Left renal cortex interstitium (tissue), 4 donors: ENCODE results near the gene BAIAP3. TPM values are rescaled to one million over a fixed set of nuclear protein-coding genes. Genes with fewer than 3 reads are reported as not detected.

Experiments used
- DNase-seq, 4 donors: peaks; one replicate each; pipeline ENCODE4 v3.0.0-alpha.2; 2013; ENCODE audit warnings: low read depth in 4 of 4, low spot score in 2 of 4, missing footprints in 1 of 4
- polyA plus RNA-seq, 4 donors: library from polyadenylated mRNA; unstranded; fragments of 120-200 nt; gene quantifications; one replicate each; pipeline ENCODE4 v1.2.1, GENCODE V29; 2013; ENCODE audit not compliant: insufficient read length in 4 of 4

The BAIAP3 gene
- polyA plus RNA-seq, 4 donors = 4.9 to 7.0 (median 6.1) TPM

DNA sequence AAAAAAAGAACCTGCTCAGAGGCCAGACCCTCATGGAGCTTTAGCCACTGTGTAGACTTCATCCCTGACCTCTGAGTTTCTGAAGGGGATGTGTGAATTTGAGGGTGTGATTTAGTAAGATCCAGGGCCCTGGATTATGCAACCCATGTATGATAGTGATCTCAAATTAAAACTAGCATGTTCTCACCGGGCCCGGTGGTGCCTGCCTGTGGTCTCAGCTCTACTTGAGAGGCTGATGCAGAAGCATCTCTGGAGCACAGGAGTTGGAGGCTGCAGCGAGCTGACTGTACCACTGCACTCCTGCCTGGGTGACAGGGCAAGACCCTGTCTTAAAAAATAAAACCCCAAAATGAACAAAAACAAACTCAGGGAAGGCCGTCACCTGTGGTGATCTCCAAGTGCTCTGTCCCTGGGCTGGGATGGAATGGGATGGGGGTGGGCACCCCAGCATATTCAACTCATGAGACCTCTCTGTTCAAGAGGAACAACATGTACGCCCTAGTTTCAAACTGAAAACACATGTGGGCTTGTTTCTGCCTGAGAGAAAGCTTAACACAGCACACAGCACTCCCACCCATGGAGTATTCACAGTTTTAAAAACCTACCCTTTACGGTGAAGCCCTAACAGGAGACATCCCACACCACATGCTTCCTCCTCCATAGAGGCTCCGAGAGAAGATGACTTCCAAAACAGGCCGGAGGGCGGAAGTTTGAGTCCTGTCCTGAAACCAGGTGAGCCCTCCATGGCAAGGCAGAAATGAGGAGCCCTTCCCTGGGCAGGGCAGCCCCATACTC, 48.4 kb downstream of the BAIAP3 start:
- no peak for DNase-seq

DNA sequence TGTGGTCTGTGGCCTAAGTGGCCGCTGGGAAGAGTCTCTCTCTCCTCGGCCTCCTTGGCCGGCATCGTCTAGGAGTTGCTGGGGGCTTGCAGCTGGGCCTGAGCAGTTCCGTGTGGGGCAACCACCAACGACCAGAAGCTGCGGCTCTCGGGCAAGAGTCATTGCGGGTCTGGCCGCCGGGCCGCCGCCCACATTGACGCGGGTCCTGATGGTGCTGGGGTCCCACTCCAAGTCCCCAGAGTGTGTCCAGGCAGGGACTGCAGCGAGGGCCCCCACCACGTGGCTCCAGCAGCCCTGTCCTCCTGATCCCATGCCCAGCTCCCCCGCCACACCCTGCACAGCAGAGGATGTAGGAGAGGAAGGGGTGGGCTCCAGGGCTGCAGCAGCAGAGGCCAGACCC, 50.1 kb downstream of the BAIAP3 start:
- DNase-seq = no peak

DNA sequence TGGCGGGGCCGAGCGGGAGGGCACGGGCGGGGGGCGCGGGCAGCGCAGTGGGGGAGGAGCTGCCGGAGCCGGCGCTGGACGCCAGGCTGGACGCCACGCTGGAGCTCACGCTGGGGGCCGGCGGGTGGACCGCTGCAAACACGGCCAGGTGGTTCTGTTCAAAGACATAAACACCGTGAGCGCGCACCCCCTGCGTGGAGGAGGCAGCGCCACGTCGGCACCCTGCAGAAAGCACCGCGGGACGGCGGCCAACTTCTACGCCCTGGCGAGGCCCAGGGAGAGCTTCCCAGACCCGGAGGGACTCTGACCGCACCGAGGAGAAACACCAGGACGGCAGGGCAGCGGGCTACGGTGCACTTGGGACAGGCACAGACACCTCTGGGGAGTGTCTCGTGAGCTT, 51.8 kb downstream of the BAIAP3 start:
- no peak for DNase-seq

DNA sequence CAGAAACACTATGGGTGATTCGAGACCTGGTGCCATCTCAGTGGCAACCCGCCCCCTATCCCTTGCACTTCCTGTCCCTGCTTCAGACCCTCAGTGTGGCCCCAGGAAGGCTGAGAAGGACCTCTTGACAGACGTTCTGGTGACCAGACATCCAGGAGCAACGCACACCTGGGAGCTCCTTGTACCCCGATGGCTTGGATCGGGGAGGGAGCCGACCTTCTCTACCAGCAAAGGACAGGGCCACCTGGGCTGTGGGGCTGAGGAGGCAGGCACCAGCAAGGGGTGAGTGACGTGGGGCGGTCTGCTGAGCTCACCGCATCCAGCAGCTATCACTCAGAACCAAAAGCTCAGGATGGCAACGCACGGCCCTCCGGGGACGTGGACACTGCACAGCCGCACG, 53.9 kb downstream of the BAIAP3 start:
- no peak for DNase-seq

DNA sequence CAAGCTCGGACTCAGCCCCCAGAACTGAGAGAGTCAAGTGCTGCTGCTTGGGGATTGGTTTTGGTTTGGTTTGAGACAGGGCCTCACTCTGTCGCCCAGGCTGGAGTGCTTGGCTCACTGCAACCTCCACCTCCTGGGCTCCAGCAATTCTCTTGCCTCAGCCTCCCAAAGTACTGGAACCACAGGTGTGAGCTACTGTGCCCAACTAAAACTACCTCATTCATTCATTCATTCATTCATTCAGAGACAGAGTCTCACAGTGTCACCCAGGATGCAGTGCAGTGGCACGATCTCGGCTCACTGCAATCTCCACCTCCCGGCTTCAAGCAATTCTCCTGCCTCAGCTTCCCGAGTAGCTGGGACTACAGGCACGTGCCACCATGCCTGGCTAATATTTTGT, 56.3 kb downstream of the BAIAP3 start:
- no peak for DNase-seq

DNA sequence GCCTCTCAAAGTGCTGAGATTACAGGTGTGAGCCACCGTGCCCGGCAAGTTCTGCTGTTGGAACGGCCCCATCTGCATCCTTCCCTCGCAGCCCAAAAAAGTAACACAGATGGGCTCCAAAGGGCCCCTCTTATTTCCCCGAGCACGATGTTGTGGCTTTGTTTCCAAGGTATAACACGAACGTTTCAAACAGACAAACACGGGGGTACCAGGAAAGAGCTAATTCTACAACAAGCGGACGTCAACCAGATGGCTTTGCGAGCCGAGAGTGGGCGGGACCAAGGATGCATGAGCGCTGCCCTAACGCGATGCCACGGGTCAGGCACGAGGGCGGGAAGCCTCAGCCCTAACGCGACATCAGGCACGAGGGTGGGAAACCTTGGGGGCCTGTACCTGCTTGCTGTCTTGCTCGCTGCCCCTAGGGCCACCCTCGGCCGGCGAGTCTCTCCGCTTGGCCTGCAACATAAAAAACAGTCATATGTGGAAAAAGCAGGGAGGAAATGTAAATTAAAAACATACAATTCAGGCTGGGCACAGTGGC, 56.9 kb downstream of the BAIAP3 start:
- no peak for DNase-seq

DNA sequence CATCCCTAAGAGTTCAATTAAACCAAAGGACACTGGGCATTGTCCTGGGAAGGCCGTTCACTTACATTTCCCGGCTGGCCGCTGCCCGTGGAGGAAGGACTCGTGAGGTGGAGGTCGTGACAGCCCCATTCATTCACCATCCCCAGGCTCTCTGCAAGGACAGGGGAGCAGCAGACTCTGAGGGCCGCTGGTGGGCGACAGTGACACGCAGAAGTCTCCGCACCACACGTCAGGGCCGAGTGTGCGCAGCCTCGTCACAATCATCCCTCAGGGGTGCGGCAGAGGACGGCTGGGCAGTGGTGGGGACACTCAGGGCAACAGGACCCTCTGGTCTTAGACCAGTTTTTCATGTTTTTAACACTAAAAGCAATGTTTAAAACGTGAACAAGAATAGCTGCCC, 59.4 kb downstream of the BAIAP3 start:
- no peak for DNase-seq

DNA sequence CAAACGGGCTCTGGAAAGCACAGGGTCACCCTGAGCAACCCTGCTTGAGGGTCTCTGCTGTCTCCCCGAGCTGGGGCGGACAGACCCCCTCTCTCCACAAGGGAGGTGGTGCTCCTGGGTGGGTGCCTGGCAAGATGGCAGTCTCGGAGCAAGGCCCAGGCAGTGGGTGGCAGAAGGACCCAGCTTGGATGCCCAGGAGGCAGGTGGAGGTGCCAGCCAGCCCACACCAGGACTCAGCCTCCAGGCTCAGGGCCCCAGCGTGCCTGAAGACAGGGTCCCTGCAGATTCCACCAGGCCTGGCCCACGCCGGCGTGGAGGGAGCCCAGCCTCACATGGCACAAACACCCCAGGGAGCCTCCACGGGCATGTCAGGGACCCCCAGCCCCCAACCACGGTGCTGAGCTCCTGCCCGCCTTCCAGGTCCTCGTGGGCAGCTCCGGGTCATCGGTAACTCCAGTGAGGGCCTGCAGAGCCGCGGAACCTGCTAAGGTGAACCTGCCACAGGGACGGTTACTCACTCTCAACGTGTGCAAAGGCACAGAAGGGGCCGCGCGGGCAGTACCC, 60.2 kb downstream of the BAIAP3 start:
- no peak for DNase-seq

DNA sequence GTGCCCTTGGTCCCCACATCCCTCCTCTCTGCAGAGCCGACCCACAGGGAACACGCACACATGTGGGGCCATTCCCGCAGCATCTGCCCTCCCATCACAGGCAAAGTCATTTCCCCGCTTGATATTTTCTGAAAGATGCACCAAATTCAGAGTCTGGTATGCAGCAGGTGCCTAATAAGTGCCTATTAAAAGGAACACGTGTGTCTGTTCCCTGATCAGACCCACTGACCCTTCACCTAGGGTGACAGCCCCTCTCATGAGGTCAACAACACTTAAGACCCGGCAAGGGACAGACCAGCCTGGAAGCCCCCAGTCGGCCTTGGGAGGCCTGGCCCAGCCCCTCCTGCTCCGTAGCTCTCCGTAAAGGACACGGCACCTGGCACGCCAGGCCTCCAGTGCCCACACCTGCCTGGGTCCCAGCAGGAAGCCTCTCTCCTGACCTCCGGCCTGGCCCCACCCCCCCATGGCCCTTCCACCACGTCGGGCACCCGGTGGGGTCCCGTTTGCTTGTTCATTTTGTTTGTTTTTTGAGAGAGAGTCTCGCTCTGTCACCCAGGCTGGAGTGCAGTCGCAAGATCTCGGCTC, 61.0 kb downstream of the BAIAP3 start:
- no peak for DNase-seq

DNA sequence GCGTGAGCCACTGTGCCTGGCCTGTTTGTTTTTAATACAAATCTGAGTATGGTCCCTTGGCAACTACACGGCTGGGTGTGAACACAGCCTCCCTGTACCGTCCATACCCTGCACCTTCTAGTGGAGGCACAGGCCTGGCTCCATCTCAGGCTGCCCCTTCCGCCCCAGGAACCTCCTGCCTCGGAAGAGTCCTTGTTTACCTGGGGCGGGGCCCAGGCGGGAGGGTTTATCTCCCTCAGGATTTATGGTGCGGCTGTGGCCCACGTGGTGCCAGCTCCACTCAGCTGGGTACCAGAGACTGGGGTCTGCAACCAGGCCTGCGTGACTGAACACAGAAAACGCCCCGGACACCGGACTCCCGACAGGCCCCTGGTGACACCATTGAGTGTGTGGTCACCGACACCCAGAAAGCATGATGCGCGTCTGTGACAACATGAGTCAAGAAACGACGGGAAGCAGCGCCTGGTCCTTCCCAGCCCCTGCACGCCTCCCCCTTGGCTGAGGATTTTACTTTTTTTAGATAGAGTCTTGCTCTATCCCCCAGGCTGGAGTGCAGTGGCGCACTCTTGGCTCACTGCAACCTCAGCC, 62.1 kb downstream of the BAIAP3 start:
- no peak for DNase-seq

DNA sequence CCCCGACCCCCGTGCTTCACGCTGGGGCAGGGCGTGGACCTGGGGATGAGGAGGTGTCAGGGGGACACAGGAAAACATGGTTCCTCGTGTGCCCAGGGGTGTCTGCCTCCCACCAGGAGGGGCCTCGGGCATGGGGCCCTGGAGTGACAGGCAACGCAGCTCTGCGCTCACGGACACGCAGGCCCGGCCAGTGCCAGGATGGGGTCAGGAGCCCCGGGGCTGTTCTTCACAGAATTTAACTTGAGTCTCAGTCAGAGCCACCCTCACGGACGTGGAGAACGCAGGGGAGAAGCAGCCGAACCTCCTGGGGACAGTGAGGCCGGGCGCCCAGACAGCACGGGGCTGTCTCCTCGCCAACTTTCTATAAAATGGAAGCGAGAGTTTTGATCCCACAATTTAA, 64.3 kb downstream of the BAIAP3 start:
- no peak for DNase-seq

DNA sequence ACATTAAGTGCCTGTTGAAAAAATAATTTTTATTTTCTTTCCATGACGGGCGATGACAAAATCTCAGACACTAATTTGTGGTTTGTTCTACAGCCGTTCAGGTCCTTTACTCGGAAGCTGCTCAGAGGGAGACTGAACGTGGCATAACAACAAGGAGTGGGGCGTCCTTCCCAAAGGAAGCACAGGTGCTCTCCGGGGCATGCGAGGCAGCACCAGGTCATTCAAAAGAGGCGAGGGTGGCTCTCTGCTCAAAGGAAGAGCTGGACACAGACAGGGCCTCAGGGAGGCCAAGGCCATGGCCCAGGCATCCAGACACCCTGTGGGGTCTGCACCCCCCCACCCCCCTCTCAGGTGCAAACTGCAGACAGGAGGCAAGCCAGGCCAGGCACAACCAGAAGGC, 64.9 kb downstream of the BAIAP3 start:
- no peak for DNase-seq

Other genes starting within 250 kb of the BAIAP3 start
- gene C1QTNF8, start 237.4 kb upstream of the BAIAP3 start, polyA plus RNA-seq = not detected
- gene CACNA1H, start 180.5 kb upstream of the BAIAP3 start, polyA plus RNA-seq = 10 to 100 TPM; 15.1 to 28.2 (median 26.1) TPM
- 1 to 10 TPM in 2 of 4 donors, under 1 TPM in 2; 0.67 to 1.9 (median 0.96) TPM for gene TPSG1, start 108.4 kb upstream of the BAIAP3 start, polyA plus RNA-seq
- under 1 TPM in 3 of 4 donors, not detected in 1; 0.20 to 0.24 (median 0.24) TPM for gene TPSB2, start 103.5 kb upstream of the BAIAP3 start, polyA plus RNA-seq
- gene TPSAB1, start 92.9 kb upstream of the BAIAP3 start, polyA plus RNA-seq = not detected
- under 1 TPM in 1 of 4 donors, not detected in 3; 0.21 TPM for gene TPSD1, start 77.6 kb upstream of the BAIAP3 start, polyA plus RNA-seq
- 100 to 1,000 TPM; 152 to 184 (median 163) TPM for gene UBE2I, start 24.0 kb upstream of the BAIAP3 start, polyA plus RNA-seq
- 10 to 100 TPM; 38.3 to 80.2 (median 54.4) TPM for gene TSR3, start 18.2 kb downstream of the BAIAP3 start, polyA plus RNA-seq
- 10 to 100 TPM; 51.5 to 77.0 (median 71.5) TPM for gene GNPTG, start 18.3 kb downstream of the BAIAP3 start, polyA plus RNA-seq
- gene UNKL, start 81.1 kb downstream of the BAIAP3 start, polyA plus RNA-seq = 10 to 100 TPM; 13.8 to 22.9 (median 20.1) TPM
- 10 to 100 TPM; 12.4 to 17.2 (median 15.0) TPM for gene UQCC4, start 87.1 kb downstream of the BAIAP3 start, polyA plus RNA-seq
- gene PERCC1, start 97.4 kb downstream of the BAIAP3 start, polyA plus RNA-seq = under 1 TPM in 1 of 4 donors, not detected in 3; 0.22 TPM
- 1 to 10 TPM; 1.5 to 3.7 (median 2.9) TPM for gene CCDC154, start 110.9 kb downstream of the BAIAP3 start, polyA plus RNA-seq
- 10 to 100 TPM; 36.8 to 78.5 (median 54.4) TPM for gene CLCN7, start 141.4 kb downstream of the BAIAP3 start, polyA plus RNA-seq
- gene PTX4, start 155.3 kb downstream of the BAIAP3 start, polyA plus RNA-seq = not detected
- 10 to 100 TPM; 26.5 to 50.5 (median 41.5) TPM for gene TELO2, start 159.7 kb downstream of the BAIAP3 start, polyA plus RNA-seq
- 10 to 100 TPM; 19.2 to 34.6 (median 22.6) TPM for gene TMEM204, start 200.0 kb downstream of the BAIAP3 start, polyA plus RNA-seq